SW480 (cell line): Measurements from ENCODE around the gene FOXP1.

Experiments used
- DNase-seq: peaks from one replicate; pipeline ENCODE4 v3.0.0-alpha.2; 2016; ENCODE audit warnings: low spot score

FOXP1 gene

GRCh38 chr3:71583566-71584393 lies at the start of gene FOXP1:
TSS of gene FOXP1 (minus strand) at chr3:71583728. CDS start at chr3:71198381, 385,347 bp downstream.
- DNase-seq, result peak; percentile 81

- no peak for DNase-seq
These were observed 46.2 kb upstream of the FOXP1 start for GRCh38 chr3:71629711-71630110.

- no peak for DNase-seq
These were observed 45.8 kb upstream of the FOXP1 start for GRCh38 chr3:71629289-71629688.

GRCh38 chr3:71628522-71628921 lies 45.0 kb upstream of the FOXP1 start:
- DNase-seq, result no peak

- DNase-seq, result no peak
These were observed 42.1 kb upstream of the FOXP1 start for GRCh38 chr3:71625676-71626075.

- no peak for DNase-seq
These were observed 38.5 kb upstream of the FOXP1 start for GRCh38 chr3:71621825-71622537.

GRCh38 chr3:71618538-71618937 lies 35.0 kb upstream of the FOXP1 start:
- no peak for DNase-seq

- DNase-seq, result no peak
These were observed 33.1 kb upstream of the FOXP1 start for GRCh38 chr3:71616571-71617021.

GRCh38 chr3:71614869-71615268 lies 31.3 kb upstream of the FOXP1 start:
- DNase-seq, result no peak

GRCh38 chr3:71614426-71614825 lies 30.9 kb upstream of the FOXP1 start:
- DNase-seq, result no peak

GRCh38 chr3:71611099-71611498 lies 27.6 kb upstream of the FOXP1 start:
- DNase-seq, result no peak

GRCh38 chr3:71607364-71607763 lies 23.8 kb upstream of the FOXP1 start:
- no peak for DNase-seq

GRCh38 chr3:71606582-71606981 lies 23.1 kb upstream of the FOXP1 start:
- DNase-seq, result no peak

GRCh38 chr3:71602256-71602655 lies 18.7 kb upstream of the FOXP1 start:
- DNase-seq, result no peak

GRCh38 chr3:71601811-71602210 lies 18.3 kb upstream of the FOXP1 start:
- no peak for DNase-seq

- DNase-seq, result no peak
These were observed 17.2 kb upstream of the FOXP1 start for GRCh38 chr3:71600646-71601288.

- no peak for DNase-seq
These were observed 15.9 kb upstream of the FOXP1 start for GRCh38 chr3:71599416-71599815.

- no peak for DNase-seq
These were observed 14.8 kb upstream of the FOXP1 start for GRCh38 chr3:71598292-71598691.

- DNase-seq, result no peak
These were observed 13.8 kb upstream of the FOXP1 start for GRCh38 chr3:71597286-71597685.

- DNase-seq, result no peak
These were observed 9.6 kb upstream of the FOXP1 start for GRCh38 chr3:71593106-71593505.

- no peak for DNase-seq
These were observed 7.6 kb upstream of the FOXP1 start for GRCh38 chr3:71591101-71591500.

- DNase-seq, result no peak
These were observed 5.6 kb upstream of the FOXP1 start for GRCh38 chr3:71589132-71589531.

GRCh38 chr3:71587958-71588357 lies 4.4 kb upstream of the FOXP1 start:
- DNase-seq, result no peak
